Stimulated activated naive CD8-positive, alpha-beta T cell treated with anti-CD3 and anti-CD28 coated beads, Interleukin-15, amount 100 ng/mL, for 72 hours (primary cell): ENCODE measurements around the gene GATD1.
A peak's percentile ranks its signal among the peaks of the same experiment; 100 is the strongest.

Source experiments
- ATAC-seq: fragments of 150-1000 bp; cut with Tn5 transposase; 2 replicates; pipeline ENCODE4 v1.10.0; 2021; ENCODE audit warnings: mild to moderate bottlenecking, moderate library complexity
- DNase-seq, 2 donors: peaks; one replicate each; pipeline ENCODE4 v3.0.0; 2021 to 2022
- H3K27ac Mint-ChIP-seq, 2 donors: one replicate each; pipeline ENCODE4 v1.8.0; 2022; ENCODE audit warnings: mild to moderate bottlenecking in 2 of 2, mixed read lengths in 2 of 2, moderate library complexity in 2 of 2
- H3K27me3 Mint-ChIP-seq: one replicate; pipeline ENCODE4 v1.8.0; 2022; ENCODE audit warnings: mixed read lengths
- H3K4me1 Mint-ChIP-seq: one replicate; pipeline ENCODE4 v1.8.0; 2022; ENCODE audit warnings: mild to moderate bottlenecking, mixed read lengths
- H3K4me3 Mint-ChIP-seq, 2 donors: one replicate each; pipeline ENCODE4 v1.8.0; 2022; ENCODE audit warnings: mild to moderate bottlenecking in 2 of 2, mixed read lengths in 2 of 2, moderate library complexity in 1 of 2
- H3K9me3 Mint-ChIP-seq, 2 donors: one replicate each; pipeline ENCODE4 v1.8.0; 2022; ENCODE audit warnings: mixed read lengths in 2 of 2

Gene GATD1

GRCh38 chr11:778976-779954, 2.0 kb upstream of the GATD1 start:
- Mint-ChIP-seq H3K4me3 (peak overlapping the region; percentile 26 to 81), H3K27me3 (no peaks in the 10 kb centered on the region)

GRCh38 chr11:776561-777287, 563 bp downstream of the GATD1 start:
- no peaks in the 10 kb centered on the region for H3K9me3 Mint-ChIP-seq
- DNase-seq: peak; percentile 39 to 51

More at GRCh38 chr11:778976-779954, 2.0 kb upstream of the GATD1 start:
- H3K4me1 Mint-ChIP-seq: peaks cover 53% of the 10 kb centered on the region
- ATAC-seq (no peak), DNase-seq (no peak)
- H3K27ac Mint-ChIP-seq: no peak overlapping the region
- H3K9me3 Mint-ChIP-seq: no peaks in the 10 kb centered on the region

GRCh38 chr11:776263-776560, 1.1 kb downstream of the GATD1 start:
- Mint-ChIP-seq H3K4me3 (peak overlapping the region; percentile 88 to 93), H3K9me3 (no peaks in the 10 kb centered on the region), H3K4me1 (peaks cover 56% of the 10 kb centered on the region), H3K27ac (peak overlapping the region; percentile 81 to 89), H3K27me3 (no peaks in the 10 kb centered on the region)
- DNase-seq (no peak), ATAC-seq (no peak)

More at GRCh38 chr11:776561-777287, 563 bp downstream of the GATD1 start:
- peak; percentile 55 for ATAC-seq
- no peaks in the 10 kb centered on the region for H3K27me3 Mint-ChIP-seq
- H3K4me1 Mint-ChIP-seq: peaks cover 56% of the 10 kb centered on the region
- peak overlapping the region; percentile 81 to 89 for H3K27ac Mint-ChIP-seq
- peak overlapping the region; percentile 88 to 93 for H3K4me3 Mint-ChIP-seq

- Mint-ChIP-seq H3K9me3 (no peaks in the 10 kb centered on the region), H3K27me3 (no peaks in the 10 kb centered on the region), H3K27ac (peak overlapping the region in 1 of 2 donors; percentile 59), H3K4me3 (peak overlapping the region; percentile 60 to 93), H3K4me1 (peaks cover 52% of the 10 kb centered on the region)
- DNase-seq (no peak), ATAC-seq (no peak)
Measured at GRCh38 chr11:774873-775592, 2.3 kb downstream of the GATD1 start.

- DNase-seq: no peak
- Mint-ChIP-seq H3K27ac (peak overlapping the region in 1 of 2 donors; percentile 72), H3K4me1 (peaks cover 40% of the 10 kb centered on the region), H3K9me3 (no peaks in the 10 kb centered on the region), H3K4me3 (no peak overlapping the region), H3K27me3 (no peaks in the 10 kb centered on the region)
- no peak for ATAC-seq
Measured at GRCh38 chr11:773830-774229, 3.5 kb downstream of the GATD1 start.

GRCh38 chr11:773425-773824, 3.9 kb downstream of the GATD1 start:
- no peaks in the 10 kb centered on the region for H3K27me3 Mint-ChIP-seq
- no peak for ATAC-seq
- H3K9me3 Mint-ChIP-seq: no peaks in the 10 kb centered on the region
- peaks cover 35% of the 10 kb centered on the region for H3K4me1 Mint-ChIP-seq
- DNase-seq: no peak
- H3K4me3 Mint-ChIP-seq: no peak overlapping the region
- peak overlapping the region in 1 of 2 donors; percentile 72 for H3K27ac Mint-ChIP-seq

GRCh38 chr11:772429-773390, 4.6 kb downstream of the GATD1 start:
- H3K27me3 Mint-ChIP-seq: no peaks in the 10 kb centered on the region
- DNase-seq (no peak), ATAC-seq (no peak)
- no peaks in the 10 kb centered on the region for H3K9me3 Mint-ChIP-seq
- H3K27ac Mint-ChIP-seq: no peak overlapping the region
- H3K4me1 Mint-ChIP-seq: peaks cover 33% of the 10 kb centered on the region
- H3K4me3 Mint-ChIP-seq: no peak overlapping the region

- no peak overlapping the region for H3K4me3 Mint-ChIP-seq
Measured at GRCh38 chr11:771617-772204, 5.6 kb downstream of the GATD1 start.

GRCh38 chr11:770642-771616, 6.4 kb downstream of the GATD1 start:
- ATAC-seq (peak; percentile 21), DNase-seq (no peak)
- H3K4me3 Mint-ChIP-seq: no peak overlapping the region
- H3K4me1 Mint-ChIP-seq: peaks cover 31% of the 10 kb centered on the region
- peak overlapping the region in 1 of 2 donors; percentile 12 for H3K27ac Mint-ChIP-seq
- H3K9me3 Mint-ChIP-seq: no peaks in the 10 kb centered on the region
- no peaks in the 10 kb centered on the region for H3K27me3 Mint-ChIP-seq

More at GRCh38 chr11:771617-772204, 5.6 kb downstream of the GATD1 start:
- DNase-seq (no peak), ATAC-seq (no peak)
- Mint-ChIP-seq H3K27ac (no peak overlapping the region), H3K27me3 (no peaks in the 10 kb centered on the region), H3K4me1 (peaks cover 36% of the 10 kb centered on the region), H3K9me3 (no peaks in the 10 kb centered on the region)

GRCh38 chr11:769887-770641, 7.2 kb downstream of the GATD1 start:
- DNase-seq (no peak), ATAC-seq (no peak)
- Mint-ChIP-seq H3K27ac (peak overlapping the region in 1 of 2 donors; percentile 78), H3K27me3 (no peaks in the 10 kb centered on the region), H3K9me3 (no peaks in the 10 kb centered on the region), H3K4me3 (no peak overlapping the region), H3K4me1 (peaks cover 22% of the 10 kb centered on the region)

GRCh38 chr11:767238-767637, 10.0 kb downstream of the GATD1 start:
- Mint-ChIP-seq H3K4me3 (no peak overlapping the region), H3K27me3 (no peaks in the 10 kb centered on the region), H3K9me3 (no peaks in the 10 kb centered on the region), H3K27ac (no peak overlapping the region), H3K4me1 (peaks cover 10% of the 10 kb centered on the region)
- no peak for ATAC-seq
- DNase-seq: no peak

- no peak for ATAC-seq
- Mint-ChIP-seq H3K4me1 (peaks cover 12% of the 10 kb centered on the region), H3K9me3 (no peaks in the 10 kb centered on the region), H3K4me3 (no peak overlapping the region), H3K27ac (no peak overlapping the region), H3K27me3 (no peaks in the 10 kb centered on the region)
- DNase-seq: no peak
Measured at GRCh38 chr11:766936-767210, 10.4 kb downstream of the GATD1 start.
